ENCODE data around the gene DRGX.

DRGX gene

GRCh38 chr10:49383853-49384252, 12.0 kb downstream of the DRGX start:
- no peak for DNase-seq

- DNase-seq = no peak
Observed at GRCh38 chr10:49382826-49383225, 13.1 kb downstream of the DRGX start.

- DNase-seq = no peak
Observed at GRCh38 chr10:49382226-49382625, 13.7 kb downstream of the DRGX start.

GRCh38 chr10:49381111-49381900, 14.6 kb downstream of the DRGX start:
- DNase-seq = no peak

- no peak for DNase-seq
Observed at GRCh38 chr10:49379596-49380410, 16.1 kb downstream of the DRGX start.

- DNase-seq = no peak
Observed at GRCh38 chr10:49377256-49377655, 18.6 kb downstream of the DRGX start.

GRCh38 chr10:49375611-49376010, 20.3 kb downstream of the DRGX start:
- DNase-seq = no peak

GRCh38 chr10:49374740-49375139, 21.1 kb downstream of the DRGX start:
- no peak for DNase-seq

GRCh38 chr10:49373361-49373760, 22.5 kb downstream of the DRGX start:
- no peak for DNase-seq

- no peak for DNase-seq
Observed at GRCh38 chr10:49371967-49372366, 23.9 kb downstream of the DRGX start.

- no peak for DNase-seq
Observed at GRCh38 chr10:49370326-49371100, 25.4 kb downstream of the DRGX start.

GRCh38 chr10:49369216-49370162, 26.4 kb downstream of the DRGX start:
- no peak for DNase-seq

- DNase-seq = no peak
Observed at GRCh38 chr10:49368256-49368655, 27.6 kb downstream of the DRGX start.

GRCh38 chr10:49367600-49367999, 28.3 kb downstream of the DRGX start:
- DNase-seq = no peak

- DNase-seq = no peak
Observed at GRCh38 chr10:49366460-49366859, 29.4 kb downstream of the DRGX start.

GRCh38 chr10:49365675-49366415, 30.0 kb downstream of the DRGX start:
- DNase-seq = no peak

GRCh38 chr10:49365275-49365674, 30.6 kb downstream of the DRGX start:
- DNase-seq = no peak

GRCh38 chr10:49364747-49365146, 31.1 kb downstream of the DRGX start:
- DNase-seq = no peak

- DNase-seq = no peak
Observed at GRCh38 chr10:49364051-49364450, 31.8 kb downstream of the DRGX start.

Data from amygdala (tissue), 56 donors.